Daoy (cell line): Measurements from ENCODE around the gene DNAJA3. TPM values are rescaled to one million over a fixed set of nuclear protein-coding genes. Genes with fewer than 3 reads are reported as not detected.
A peak's percentile ranks its signal among the peaks of the same experiment; 100 is the strongest.

Experiments used
- DNase-seq: peaks from one replicate; pipeline ENCODE4 v3.0.0-alpha.2; 2015; ENCODE audit warnings: low read depth
- total RNA-seq: library from RNA; depleted of rRNA; stranded (reverse); fragments of >200 nt; shearing (Covaris generic); gene quantifications from 2 replicates; pipeline ENCODE4 v1.2.3, GENCODE V29; 2014

Gene DNAJA3
- total RNA-seq, 1 experiment from 2014 or later, result 73.9 TPM

- no peak for DNase-seq
Observed at GRCh38 chr16:4404967-4405696, 20.5 kb upstream of the DNAJA3 start.

DNA sequence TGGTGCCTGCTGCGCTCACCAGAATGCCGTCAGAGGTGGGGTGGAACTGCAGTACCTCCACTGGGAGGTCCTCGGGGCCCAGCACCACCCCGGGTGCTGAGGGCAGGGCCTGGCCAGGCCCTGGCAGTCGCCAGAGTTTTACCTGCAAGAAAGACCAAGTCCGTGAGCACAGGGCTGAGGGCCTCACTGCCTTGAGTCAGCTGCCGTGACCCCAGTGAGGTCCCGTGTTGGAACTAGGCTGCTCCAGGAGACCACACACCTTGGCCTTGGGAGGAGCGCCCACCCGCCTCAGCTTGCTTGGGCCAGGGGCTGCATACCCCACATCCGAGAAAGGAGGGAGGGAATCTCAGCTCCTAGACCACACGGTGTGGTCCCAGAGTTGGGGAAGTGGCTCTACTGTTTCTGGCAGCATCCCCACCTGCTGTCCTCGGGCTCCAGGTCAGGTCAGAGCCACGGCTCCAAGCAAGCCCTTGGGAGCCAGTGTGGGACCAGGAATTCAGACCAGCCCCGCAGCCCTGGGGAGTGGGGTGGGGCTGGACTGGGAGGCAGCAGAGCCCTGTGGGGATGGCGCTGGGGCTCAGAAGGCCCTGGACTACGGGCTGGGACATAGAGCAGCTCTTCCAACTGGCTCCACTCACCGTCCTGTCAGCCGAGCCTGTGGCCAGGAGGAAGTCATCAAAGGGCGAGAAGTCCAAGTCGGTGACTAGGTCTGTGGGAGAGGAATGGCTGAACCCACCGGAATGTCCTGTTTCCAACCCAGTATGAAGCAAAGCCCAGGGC is 17.9 kb upstream of the DNAJA3 start:
- no peak for DNase-seq

GRCh38 chr16:4408323-4408690 is 17.4 kb upstream of the DNAJA3 start:
- no peak for DNase-seq

DNA sequence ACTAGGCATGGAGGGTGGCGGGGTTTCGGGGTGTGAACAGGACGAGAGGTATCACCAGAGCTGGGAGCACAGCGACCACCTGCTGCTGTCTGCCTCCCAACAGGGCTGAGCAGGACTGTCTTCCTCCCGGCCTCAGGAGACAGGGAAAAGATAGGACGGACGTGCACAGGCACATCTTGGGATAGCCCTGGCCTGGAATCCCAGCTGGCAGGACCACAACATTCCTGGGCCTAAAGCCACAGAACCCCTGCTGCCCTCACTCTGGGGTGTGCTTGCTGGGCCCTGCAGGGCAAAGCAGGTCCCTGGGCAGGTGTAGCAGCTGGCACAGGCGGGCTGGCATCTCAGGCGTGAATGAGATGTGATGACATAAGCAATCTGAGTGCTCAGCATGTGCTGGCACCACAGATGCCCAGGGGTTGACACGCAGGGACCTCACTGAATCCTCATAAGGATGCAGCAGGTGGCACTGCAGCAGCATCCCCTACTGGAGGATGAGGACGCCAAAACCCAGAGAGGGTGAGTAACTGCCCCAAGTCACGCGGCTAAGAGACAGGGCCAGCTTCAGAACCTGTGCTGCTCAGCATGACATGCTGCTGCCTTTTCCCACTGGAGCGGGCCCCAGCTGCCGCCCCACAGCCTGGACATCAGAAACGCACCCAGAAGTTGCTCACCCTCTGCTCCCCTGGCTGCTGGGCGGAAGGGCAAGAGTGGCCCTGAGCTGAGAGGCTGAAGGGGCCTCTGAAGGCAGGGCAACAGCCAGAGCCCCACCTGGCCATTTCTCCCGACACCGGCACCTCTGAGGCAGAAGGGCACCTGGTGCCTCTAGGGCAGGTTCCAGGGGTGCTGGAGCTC is 16.4 kb upstream of the DNAJA3 start:
- no peak for DNase-seq

DNA sequence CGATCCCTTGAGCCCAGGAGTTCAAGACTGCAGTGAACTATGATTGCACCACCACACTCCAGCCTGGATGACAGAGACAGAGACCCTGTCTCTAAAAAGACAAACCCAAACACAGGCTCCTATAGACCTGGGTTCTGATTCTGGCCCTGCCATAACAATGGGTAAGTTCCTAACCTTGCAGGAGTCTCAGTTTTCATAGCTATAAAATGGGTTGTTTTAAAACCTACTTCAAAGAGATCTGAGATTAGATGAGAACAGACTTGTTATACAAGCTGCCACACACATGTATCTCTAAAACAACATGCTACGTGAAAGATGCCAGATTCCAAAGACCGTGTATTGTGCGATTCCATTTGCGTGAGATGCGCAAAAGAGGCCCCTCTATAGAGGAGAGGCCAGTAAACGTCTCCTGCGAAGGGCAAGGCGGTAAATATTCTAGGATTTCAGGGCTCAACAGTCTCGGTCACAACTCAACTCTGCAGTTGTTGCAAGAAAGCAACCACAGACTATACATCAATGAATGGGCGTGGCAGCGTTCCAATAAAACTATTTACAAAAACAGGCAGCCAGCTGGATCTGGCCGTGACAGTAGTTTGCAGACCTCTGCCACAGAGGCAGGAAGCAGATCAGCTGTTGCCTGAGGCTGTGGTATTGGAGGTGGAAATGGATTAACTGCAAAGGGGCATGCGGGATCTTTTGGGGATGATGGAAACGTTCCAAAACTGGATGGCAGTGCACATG is 15.2 kb upstream of the DNAJA3 start:
- peak; percentile 50 for DNase-seq

GRCh38 chr16:4411684-4412083 is 14.0 kb upstream of the DNAJA3 start:
- no peak for DNase-seq

- no peak for DNase-seq
Observed at GRCh38 chr16:4412159-4412558, 13.5 kb upstream of the DNAJA3 start.

DNA sequence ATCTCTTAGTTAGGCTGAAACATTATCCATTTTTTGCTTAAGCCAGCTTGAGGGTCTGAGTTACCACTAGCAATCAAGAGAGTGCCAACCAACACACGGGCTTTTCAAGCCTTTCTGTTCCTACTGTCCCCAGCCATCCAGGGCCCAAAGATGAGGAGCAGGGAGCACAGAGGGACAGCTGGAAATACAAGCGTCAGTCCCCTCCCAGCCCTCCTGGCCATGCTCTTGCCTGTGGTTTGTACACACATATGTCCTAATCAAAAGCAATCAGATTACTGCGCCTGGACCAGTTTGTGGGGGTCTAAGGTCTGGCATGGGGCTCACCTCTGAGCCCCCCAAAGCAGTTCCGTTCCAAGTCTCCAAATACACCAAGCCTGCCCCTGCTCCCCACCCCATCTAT is 12.8 kb upstream of the DNAJA3 start:
- no peak for DNase-seq

DNA sequence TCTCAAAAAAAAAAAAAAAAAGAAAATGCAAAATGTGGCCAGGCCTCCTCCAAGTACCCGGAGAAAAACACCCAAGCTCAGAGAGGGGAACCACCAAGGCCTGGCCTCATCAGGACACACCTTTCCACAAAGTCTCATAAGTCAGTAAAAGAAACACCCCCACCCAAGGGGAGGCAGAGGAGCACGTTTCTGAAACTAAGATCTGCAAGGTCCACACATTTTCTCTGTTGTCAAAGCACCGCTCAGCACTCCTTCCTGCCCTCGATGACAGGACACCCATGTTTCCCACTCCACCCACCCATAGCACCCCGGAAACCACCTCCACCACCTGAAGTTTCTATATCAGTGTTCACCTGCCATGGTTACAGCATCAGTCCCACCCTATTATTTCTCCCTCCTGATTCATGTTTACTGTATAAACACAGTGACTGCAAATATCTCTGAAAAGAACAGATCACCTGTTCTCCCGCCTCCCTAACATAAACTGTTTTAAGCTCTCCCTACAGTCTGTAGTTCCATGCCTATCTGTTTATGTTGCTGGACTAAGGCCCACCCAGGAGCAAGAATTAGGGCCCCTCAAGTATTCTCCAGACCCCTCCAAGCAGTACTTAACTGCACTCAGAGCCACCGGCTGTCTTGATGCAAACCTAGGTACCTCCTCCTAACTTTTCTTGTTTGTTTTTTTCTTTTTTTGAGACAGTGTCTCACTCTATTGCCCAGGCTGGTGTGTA is 11.3 kb upstream of the DNAJA3 start:
- DNase-seq, result no peak

GRCh38 chr16:4415538-4416199 is 10.0 kb upstream of the DNAJA3 start:
- peak; percentile 39 for DNase-seq

- DNase-seq, result peak; percentile 92
Observed at GRCh38 chr16:4416200-4417032, 9.3 kb upstream of the DNAJA3 start, which contains the start of gene CORO7. TSS of gene CORO7 (minus strand) at chr16:4416596. CDS start at chr16:4416518, 78 bp downstream.

DNA sequence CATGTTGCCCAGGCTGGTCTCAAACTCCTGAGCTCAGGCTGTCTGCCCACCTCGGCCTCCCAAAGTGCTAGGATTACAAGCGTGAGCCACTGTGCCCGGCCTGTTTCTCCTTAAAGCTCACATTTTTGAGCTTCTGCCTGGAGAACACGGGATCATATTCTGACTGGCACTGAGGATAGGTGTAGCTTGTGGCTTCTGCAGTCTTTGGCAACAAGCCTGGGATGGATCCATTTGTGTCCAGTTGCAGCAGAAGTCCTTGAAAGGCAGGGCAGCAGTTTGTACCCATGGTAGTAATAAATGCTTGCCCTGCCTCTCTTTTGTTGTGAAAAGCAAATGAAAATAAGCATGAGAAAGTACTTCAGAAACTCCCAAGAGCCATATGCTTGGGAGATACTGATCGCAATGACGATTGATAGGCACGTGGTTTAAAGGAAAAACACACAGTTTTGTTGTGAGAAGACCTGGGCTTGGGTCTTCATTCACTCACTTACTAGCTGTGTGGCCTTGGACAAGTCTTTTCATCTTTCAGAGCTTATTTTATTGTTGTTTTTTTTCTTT is 6.2 kb upstream of the DNAJA3 start:
- DNase-seq, result no peak

DNA sequence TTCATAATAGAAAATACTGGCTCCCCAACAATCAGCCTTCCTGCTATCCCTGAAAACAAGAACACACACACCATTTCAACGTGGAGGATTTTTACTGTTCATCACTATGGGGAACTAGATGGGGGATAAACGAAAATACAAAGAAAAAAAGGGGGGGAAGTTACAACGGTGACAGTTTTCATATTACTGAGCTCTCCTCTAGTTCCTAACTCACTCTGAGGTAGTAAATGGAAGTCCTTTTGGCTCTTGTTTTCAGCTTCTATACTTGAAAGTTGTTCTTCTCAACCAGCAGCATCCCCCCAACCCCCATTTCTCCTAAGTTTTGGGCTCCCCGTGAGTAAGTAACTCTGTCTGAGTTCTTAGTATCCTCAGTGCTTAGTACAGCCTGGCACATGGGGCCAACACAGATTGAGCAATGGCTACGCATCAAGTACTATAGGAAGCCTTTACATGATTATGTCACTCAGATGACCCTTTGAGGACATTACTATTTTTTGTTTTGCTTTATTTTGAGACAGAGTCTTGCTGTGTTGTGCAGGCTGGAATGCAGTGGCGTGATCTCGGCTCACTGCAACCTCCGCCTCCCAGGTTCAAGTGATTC is 5.1 kb upstream of the DNAJA3 start:
- no peak for DNase-seq

DNA sequence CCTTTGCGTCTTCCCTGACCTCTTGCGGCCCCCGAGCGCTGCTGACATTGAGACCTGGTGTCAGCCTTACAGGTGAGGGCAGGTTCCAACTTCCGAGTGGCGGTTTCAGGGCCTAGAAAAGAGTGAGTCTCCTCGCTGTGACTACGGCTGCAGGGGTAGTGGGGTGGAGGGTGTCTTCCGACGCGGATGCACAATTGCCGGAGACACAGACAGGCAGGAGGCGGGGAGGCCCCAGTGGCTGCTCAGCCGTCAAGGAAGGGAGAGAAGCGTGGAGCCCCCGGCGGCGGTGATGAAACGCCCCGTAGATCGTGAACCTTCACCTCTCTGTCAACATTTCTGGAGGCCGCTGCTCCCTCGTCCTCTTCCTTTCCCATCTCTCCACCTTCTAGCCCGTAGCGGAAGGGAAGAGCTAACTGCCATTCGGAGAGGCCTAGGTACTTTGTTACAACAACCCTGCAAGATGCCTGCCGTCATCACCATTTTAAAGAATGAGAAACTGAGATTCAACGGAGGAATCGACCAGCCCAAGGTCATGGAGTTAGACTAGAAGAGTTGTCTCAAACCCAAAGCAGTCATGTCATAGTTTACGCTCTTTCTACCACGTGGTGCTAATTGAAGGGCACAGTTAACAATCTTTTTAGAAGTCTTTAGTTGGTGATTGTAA is 485 bp downstream of the DNAJA3 start:
- peak; percentile 20 for DNase-seq

GRCh38 chr16:4426722-4427372 is 1.2 kb downstream of the DNAJA3 start:
- no peak for DNase-seq

GRCh38 chr16:4428500-4428899 is 2.8 kb downstream of the DNAJA3 start:
- no peak for DNase-seq

DNA sequence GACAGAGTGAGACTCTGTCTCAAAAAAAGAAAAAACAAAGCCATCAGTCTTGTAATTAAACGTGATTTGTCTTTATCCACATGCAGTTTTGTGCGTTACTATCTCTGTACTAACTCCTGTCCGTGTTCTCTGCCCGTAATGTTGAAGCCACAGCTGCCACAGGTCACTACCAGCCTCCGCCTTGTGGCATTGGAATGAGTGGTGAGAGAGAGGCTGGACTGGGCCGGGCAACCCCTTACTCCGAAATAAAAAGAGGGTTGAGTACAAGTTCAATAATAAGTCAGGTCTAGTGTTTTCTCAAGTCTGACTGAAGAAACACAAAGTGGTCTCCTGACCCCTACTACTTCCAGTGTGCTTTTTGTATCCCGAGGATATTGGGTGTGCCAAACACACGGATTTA is 5.4 kb downstream of the DNAJA3 start:
- no peak for DNase-seq

- no peak for DNase-seq
Observed at GRCh38 chr16:4433228-4433627, 7.6 kb downstream of the DNAJA3 start.
